Mesenchymal stem cell (in vitro differentiated cells and primary cell): ENCODE measurements around the gene SULT6B1.
"Not testable (repeated sequence)": the region's sequence is repeated elsewhere in the genome, so short reads cannot be mapped to it uniquely, and the experiment has no call there.

Experiments
- DNase-seq: peaks from one replicate; pipeline ENCODE4 v3.0.0-alpha.2; 2013
- H2AFZ ChIP-seq: one replicate; pipeline ENCODE4 v1.6.1; 2013; ENCODE audit warnings: low read depth, mild to moderate bottlenecking, control low read depth, inconsistent platforms, low read length, moderate library complexity
- H2AK5ac ChIP-seq: 2 replicates; pipeline ENCODE4 v1.6.1; 2013; ENCODE audit warnings: low read length, moderate library complexity, mild to moderate bottlenecking, inconsistent platforms; ENCODE audit not compliant: severe bottlenecking
- H2BK120ac ChIP-seq: one replicate; pipeline ENCODE4 v1.6.1; 2013; ENCODE audit warnings: low read depth, mild to moderate bottlenecking, inconsistent platforms, low read length, moderate library complexity
- H2BK12ac ChIP-seq, 2 experiments: one replicate each; pipeline ENCODE4 v1.6.1; 2013; ENCODE audit warnings: inconsistent platforms in 2 of 2, low read length in 2 of 2, mild to moderate bottlenecking in 2 of 2, moderate library complexity in 2 of 2, control low read depth in 1 of 2
- H2BK15ac ChIP-seq: one replicate; pipeline ENCODE4 v1.6.1; 2013; ENCODE audit warnings: mild to moderate bottlenecking, low read depth, inconsistent platforms; ENCODE audit not compliant: poor library complexity, severe bottlenecking
- H2BK5ac ChIP-seq: 2 replicates; pipeline ENCODE4 v1.6.1; 2013; ENCODE audit warnings: low read depth, mild to moderate bottlenecking, low read length, control low read depth, inconsistent platforms; ENCODE audit not compliant: poor library complexity, severe bottlenecking
- H3K14ac ChIP-seq, 2 experiments: one replicate each; pipeline ENCODE4 v1.6.1; 2013; ENCODE audit warnings: inconsistent platforms in 2 of 2, low read length in 2 of 2, control low read depth in 1 of 2, mild to moderate bottlenecking in 1 of 2, moderate library complexity in 1 of 2
- H3K18ac ChIP-seq, 2 experiments: one replicate each; pipeline ENCODE4 v1.6.1; 2013; ENCODE audit warnings: inconsistent platforms in 2 of 2, low read length in 2 of 2, control low read depth in 1 of 2, low read depth in 1 of 2, mild to moderate bottlenecking in 1 of 2
- H3K23ac ChIP-seq, 2 experiments: one replicate each; pipeline ENCODE4 v1.6.1; 2013; ENCODE audit warnings: inconsistent platforms in 2 of 2, low read length in 2 of 2, mild to moderate bottlenecking in 2 of 2, moderate library complexity in 2 of 2, control low read depth in 1 of 2
- H3K27ac ChIP-seq: 2 replicates; pipeline ENCODE4 v1.5.1; 2013; ENCODE audit warnings: mild to moderate bottlenecking, moderate library complexity, low read length, control low read depth, inconsistent platforms; ENCODE audit not compliant: poor library complexity, severe bottlenecking
- H3K27me3 ChIP-seq, 2 experiments: 2 replicates each; pipeline versions ENCODE4 v1.6.1 to v1.7.0; 2013; ENCODE audit warnings: low read length in 2 of 2, mild to moderate bottlenecking in 2 of 2, moderate library complexity in 2 of 2, control low read depth in 1 of 2, inconsistent platforms in 1 of 2; ENCODE audit not compliant: control insufficient read depth in 1 of 2, insufficient read depth in 1 of 2
- H3K36me3 ChIP-seq, 2 experiments: 2 replicates each; pipeline versions ENCODE4 v1.6.1 to v1.7.0; 2013; ENCODE audit warnings: low read length in 2 of 2, control low read depth in 1 of 2, inconsistent platforms in 1 of 2, low read depth in 1 of 2, mild to moderate bottlenecking in 1 of 2; ENCODE audit not compliant: insufficient read depth in 2 of 2, control insufficient read depth in 1 of 2
- H3K4ac ChIP-seq, 2 experiments: one replicate each; pipeline ENCODE4 v1.6.1; 2013; ENCODE audit warnings: inconsistent platforms in 2 of 2, low read length in 2 of 2, mild to moderate bottlenecking in 2 of 2, moderate library complexity in 2 of 2, control low read depth in 1 of 2, low read depth in 1 of 2
- H3K4me1 ChIP-seq: 2 replicates; pipeline ENCODE4 v1.6.1; 2013; ENCODE audit warnings: low read depth, low read length, control low read depth; ENCODE audit not compliant: control insufficient read depth, insufficient read depth
- H3K4me2 ChIP-seq: 2 replicates; pipeline ENCODE4 v1.6.1; 2013; ENCODE audit warnings: low read length, mild to moderate bottlenecking, inconsistent platforms; ENCODE audit not compliant: poor library complexity, severe bottlenecking
- H3K4me3 ChIP-seq, 2 experiments: 2 replicates each; pipeline versions ENCODE4 v1.5.1 to v1.7.0; 2013; ENCODE audit warnings: low read length in 2 of 2, mild to moderate bottlenecking in 2 of 2, control low read depth in 1 of 2, low read depth in 1 of 2; ENCODE audit not compliant: insufficient read depth in 1 of 2
- H3K79me1 ChIP-seq: replicated peaks from 2 replicates; pipeline ENCODE4 v1.6.1; 2013; ENCODE audit warnings: mild to moderate bottlenecking, control low read depth, low read length, inconsistent platforms; ENCODE audit not compliant: poor library complexity, severe bottlenecking
- H3K9ac ChIP-seq: 2 replicates; pipeline ENCODE4 v1.7.0; 2013; ENCODE audit warnings: mild to moderate bottlenecking, low read length, moderate library complexity
- H3K9me3 ChIP-seq: 2 replicates; pipeline ENCODE4 v1.7.0; 2013; ENCODE audit warnings: mild to moderate bottlenecking, low read length; ENCODE audit not compliant: control insufficient read depth
- H4K8ac ChIP-seq: one replicate; pipeline ENCODE4 v1.6.1; 2013; ENCODE audit warnings: inconsistent platforms, mild to moderate bottlenecking, low read length, moderate library complexity
- H4K91ac ChIP-seq: one replicate; pipeline ENCODE4 v1.6.1; 2013; ENCODE audit warnings: mild to moderate bottlenecking, low read length, inconsistent platforms
- WGBS: methylation state at CpG from one replicate; pipeline ENCODE4 v1.1.7; 2013; ENCODE audit warnings: mixed read lengths; 5-methylcytosine and 5-hydroxymethylcytosine counted together

The SULT6B1 gene

GRCh38 chr2:37230581-37230980 lies 42.1 kb upstream of the SULT6B1 start:
- no peak overlapping the region for H2BK12ac ChIP-seq

GRCh38 chr2:37228788-37229187 lies 40.3 kb upstream of the SULT6B1 start:
- no peaks in the 10 kb centered on the region for H3K9me3 ChIP-seq
- H3K4me3 ChIP-seq, result no peak overlapping the region
- H3K4ac ChIP-seq, result no peak overlapping the region
- no peaks in the 10 kb centered on the region for H3K27me3 ChIP-seq
- H3K23ac ChIP-seq, result no peak overlapping the region
- DNase-seq, result no peak
- H2BK120ac ChIP-seq, result no peak overlapping the region
- peaks cover 13% of the 10 kb centered on the region for H3K4me1 ChIP-seq
- H3K36me3 ChIP-seq, result peaks cover 4 to 32% of the 10 kb centered on the region in 2 experiments
- H4K91ac ChIP-seq, result no peak overlapping the region
- no peak overlapping the region for H4K8ac ChIP-seq
- H2BK5ac ChIP-seq, result no peak overlapping the region
- H2AK5ac ChIP-seq, result no peak overlapping the region
- WGBS, result 100% methylated on average over 3 of the region's 3 CpGs
- no peak overlapping the region for H2BK12ac ChIP-seq
- no peak overlapping the region for H3K14ac ChIP-seq
- no peak overlapping the region for H3K4me2 ChIP-seq
- H3K27ac ChIP-seq, result no peak overlapping the region
- H2AFZ ChIP-seq, result no peak overlapping the region
- no peak overlapping the region for H3K9ac ChIP-seq
- H2BK15ac ChIP-seq, result no peak overlapping the region
- no peak overlapping the region for H3K18ac ChIP-seq
- peaks cover 12% of the 10 kb centered on the region for H3K79me1 ChIP-seq

More at GRCh38 chr2:37230581-37230980, 42.1 kb upstream of the SULT6B1 start:
- Histone ChIP-seq H4K91ac (no peak overlapping the region), H2BK15ac (no peak overlapping the region), H2AFZ (no peak overlapping the region), H3K14ac (no peak overlapping the region), H3K4ac (no peak overlapping the region), H3K9ac (peak overlapping the region; percentile 99), H3K18ac (no peak overlapping the region), H3K36me3 (peaks cover 4 to 38% of the 10 kb centered on the region in 2 experiments), H3K4me3 (peak overlapping the region in 1 of 2 experiments; percentile 95), H3K9me3 (no peaks in the 10 kb centered on the region), H2AK5ac (peak overlapping the region; percentile 65), H3K23ac (no peak overlapping the region), H2BK5ac (no peak overlapping the region), H4K8ac (no peak overlapping the region), H3K4me2 (peak overlapping the region; percentile 78), H3K79me1 (peaks cover 15% of the 10 kb centered on the region), H3K27me3 (no peaks in the 10 kb centered on the region), H2BK120ac (no peak overlapping the region), H3K27ac (no peak overlapping the region), H3K4me1 (peaks cover 13% of the 10 kb centered on the region)
- 0% methylated on average over 5 of the region's 8 CpGs for WGBS
- DNase-seq, result peak; percentile 35

GRCh38 chr2:37226863-37227262 lies 38.4 kb upstream of the SULT6B1 start:
- no peak overlapping the region for H2BK120ac ChIP-seq
- H3K79me1 ChIP-seq, result peaks cover 9% of the 10 kb centered on the region
- H3K14ac ChIP-seq, result no peak overlapping the region
- no peak overlapping the region for H2AFZ ChIP-seq
- no peak overlapping the region for H2BK12ac ChIP-seq
- no peak overlapping the region for H2BK15ac ChIP-seq
- H3K9me3 ChIP-seq, result no peaks in the 10 kb centered on the region
- no peak overlapping the region for H3K9ac ChIP-seq
- no peak overlapping the region for H4K91ac ChIP-seq
- H4K8ac ChIP-seq, result no peak overlapping the region
- H3K18ac ChIP-seq, result no peak overlapping the region
- H2BK5ac ChIP-seq, result no peak overlapping the region
- H3K27ac ChIP-seq, result no peak overlapping the region
- H3K27me3 ChIP-seq, result no peaks in the 10 kb centered on the region
- peaks cover 4 to 48% of the 10 kb centered on the region in 2 experiments for H3K36me3 ChIP-seq
- no peak overlapping the region for H3K4me3 ChIP-seq
- H3K4me2 ChIP-seq, result no peak overlapping the region
- no peak for DNase-seq
- 100% methylated on average over 3 of the region's 4 CpGs for WGBS
- H3K4me1 ChIP-seq, result peaks cover 5% of the 10 kb centered on the region
- H3K4ac ChIP-seq, result no peak overlapping the region
- no peak overlapping the region for H3K23ac ChIP-seq
- H2AK5ac ChIP-seq, result no peak overlapping the region

- H3K27me3 ChIP-seq, H3K4me1 ChIP-seq, H2BK12ac ChIP-seq, H2BK5ac ChIP-seq, H3K18ac ChIP-seq, H3K23ac ChIP-seq, H4K91ac ChIP-seq, H2AK5ac ChIP-seq, H2BK120ac ChIP-seq, H2BK15ac ChIP-seq, H4K8ac ChIP-seq, H3K4me2 ChIP-seq, H3K14ac ChIP-seq, H3K4me3 ChIP-seq, H2AFZ ChIP-seq, H3K9ac ChIP-seq, DNase-seq, H3K4ac ChIP-seq, H3K9me3 ChIP-seq: not testable (repeated sequence)
- peak overlapping the region; percentile 47 for H3K27ac ChIP-seq
- WGBS, result no CpG with 5 or more reads among the region's 2 CpGs
- peaks cover 16% of the 10 kb centered on the region for H3K79me1 ChIP-seq
- peaks cover 12 to 65% of the 10 kb centered on the region in 2 experiments for H3K36me3 ChIP-seq
These were observed 36.7 kb upstream of the SULT6B1 start for GRCh38 chr2:37225129-37225528.
